Measurements from ENCODE around the gene SCRN1. TPM values are rescaled to one million over a fixed set of nuclear protein-coding genes. Genes with fewer than 3 reads are reported as not detected.

The SCRN1 gene
- total RNA-seq, 2 donors from 2014 or later: 33.8 to 99.8 TPM

DNA sequence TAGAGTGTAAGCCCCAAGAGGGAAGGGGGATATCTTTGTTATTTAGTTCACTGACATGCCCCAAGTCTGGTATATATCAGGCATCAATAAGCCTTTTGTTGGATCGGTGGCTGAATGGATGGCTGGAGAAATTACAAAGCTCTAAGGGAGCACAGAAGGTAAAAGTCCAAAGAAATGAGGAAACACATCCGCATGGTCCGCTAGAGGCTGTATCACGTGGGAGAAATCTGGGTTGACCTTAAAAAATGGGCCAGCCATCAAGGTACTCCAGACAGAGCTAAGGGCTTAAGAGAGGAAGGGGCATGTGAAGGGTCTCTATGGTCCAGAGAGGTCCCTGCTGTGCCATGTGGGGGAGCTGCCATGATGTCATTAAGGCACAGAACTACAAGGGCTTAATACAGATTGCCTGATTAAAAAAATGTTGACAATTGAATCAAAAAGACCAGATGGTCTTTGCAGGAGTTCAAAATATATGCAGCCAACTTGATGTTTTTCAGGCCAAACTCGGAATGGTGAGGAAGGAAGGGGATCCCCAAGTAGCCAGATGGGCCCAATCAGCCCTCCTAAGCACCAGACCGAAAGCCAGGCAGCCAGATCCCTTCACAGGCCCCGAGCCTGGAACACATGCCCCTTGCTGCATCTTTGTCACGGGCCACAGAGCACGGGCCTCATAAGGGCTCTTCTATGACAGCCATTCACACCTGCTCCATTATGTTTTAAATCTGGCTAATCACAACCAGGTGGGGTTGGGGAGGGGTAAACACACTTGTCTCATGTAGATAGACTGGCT, 31.9 kb downstream of the SCRN1 start:
- 85% methylated on average over 9 of the region's 9 CpGs for WGBS
- H3K9me3 ChIP-seq: no peaks in the 10 kb centered on the region
- H3K4me1 ChIP-seq (replicated peaks): no peaks in the 10 kb centered on the region
- intact Hi-C loops (cut with DNase I): no loop called here
- no peaks in the 10 kb centered on the region for H3K36me3 ChIP-seq
- no peak for TF ChIP-seq POLR2A (IDR thresholded peaks at IDR 0.05)
- no peak for TF ChIP-seq POLR2AphosphoS5 (IDR thresholded peaks at IDR 0.05)
- TF ChIP-seq, protein P1, sequence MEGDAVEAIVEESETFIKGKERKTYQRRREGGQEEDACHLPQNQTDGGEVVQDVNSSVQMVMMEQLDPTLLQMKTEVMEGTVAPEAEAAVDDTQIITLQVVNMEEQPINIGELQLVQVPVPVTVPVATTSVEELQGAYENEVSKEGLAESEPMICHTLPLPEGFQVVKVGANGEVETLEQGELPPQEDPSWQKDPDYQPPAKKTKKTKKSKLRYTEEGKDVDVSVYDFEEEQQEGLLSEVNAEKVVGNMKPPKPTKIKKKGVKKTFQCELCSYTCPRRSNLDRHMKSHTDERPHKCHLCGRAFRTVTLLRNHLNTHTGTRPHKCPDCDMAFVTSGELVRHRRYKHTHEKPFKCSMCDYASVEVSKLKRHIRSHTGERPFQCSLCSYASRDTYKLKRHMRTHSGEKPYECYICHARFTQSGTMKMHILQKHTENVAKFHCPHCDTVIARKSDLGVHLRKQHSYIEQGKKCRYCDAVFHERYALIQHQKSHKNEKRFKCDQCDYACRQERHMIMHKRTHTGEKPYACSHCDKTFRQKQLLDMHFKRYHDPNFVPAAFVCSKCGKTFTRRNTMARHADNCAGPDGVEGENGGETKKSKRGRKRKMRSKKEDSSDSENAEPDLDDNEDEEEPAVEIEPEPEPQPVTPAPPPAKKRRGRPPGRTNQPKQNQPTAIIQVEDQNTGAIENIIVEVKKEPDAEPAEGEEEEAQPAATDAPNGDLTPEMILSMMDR (IDR thresholded peaks at IDR 0.05): no peak
- H3K27me3 ChIP-seq (replicated peaks; ENCODE audit: insufficient read depth): no peaks in the 10 kb centered on the region
- H3K4me3 ChIP-seq: no peak overlapping the region
- no peak for DNase-seq (ENCODE audit: low spot score)
- no peak overlapping the region for H3K27ac ChIP-seq

DNA sequence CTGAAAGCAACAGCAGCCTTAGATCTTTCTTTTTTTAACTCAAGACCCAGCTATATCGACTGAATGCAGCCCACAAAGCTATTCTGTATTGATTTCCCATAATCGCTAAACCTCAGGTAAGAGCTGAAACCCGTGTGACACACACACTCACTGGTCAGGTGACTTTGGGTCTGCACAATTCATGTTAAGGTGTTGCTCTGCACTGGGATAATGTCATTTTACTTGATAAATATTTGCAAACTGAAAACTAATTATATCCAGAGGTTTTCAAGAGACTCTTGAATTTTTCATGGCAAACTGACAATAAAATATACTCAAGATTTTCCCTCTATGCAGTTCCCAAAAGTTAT, 33.1 kb downstream of the SCRN1 start:
- no peaks in the 10 kb centered on the region for H3K36me3 ChIP-seq
- H3K27me3 ChIP-seq (replicated peaks; ENCODE audit: insufficient read depth): no peaks in the 10 kb centered on the region
- WGBS: 69% methylated on average over 3 of the region's 3 CpGs
- H3K9me3 ChIP-seq: no peaks in the 10 kb centered on the region
- TF ChIP-seq POLR2A (IDR thresholded peaks at IDR 0.05) (no peak), POLR2AphosphoS5 (IDR thresholded peaks at IDR 0.05) (no peak)
- TF ChIP-seq, protein P1 (IDR thresholded peaks at IDR 0.05): no peak
- H3K27ac ChIP-seq: no peak overlapping the region
- H3K4me3 ChIP-seq: no peak overlapping the region
- H3K4me1 ChIP-seq (replicated peaks): no peaks in the 10 kb centered on the region
- no peak for DNase-seq (ENCODE audit: low spot score)
- intact Hi-C loops (cut with DNase I): no loop called here

DNA sequence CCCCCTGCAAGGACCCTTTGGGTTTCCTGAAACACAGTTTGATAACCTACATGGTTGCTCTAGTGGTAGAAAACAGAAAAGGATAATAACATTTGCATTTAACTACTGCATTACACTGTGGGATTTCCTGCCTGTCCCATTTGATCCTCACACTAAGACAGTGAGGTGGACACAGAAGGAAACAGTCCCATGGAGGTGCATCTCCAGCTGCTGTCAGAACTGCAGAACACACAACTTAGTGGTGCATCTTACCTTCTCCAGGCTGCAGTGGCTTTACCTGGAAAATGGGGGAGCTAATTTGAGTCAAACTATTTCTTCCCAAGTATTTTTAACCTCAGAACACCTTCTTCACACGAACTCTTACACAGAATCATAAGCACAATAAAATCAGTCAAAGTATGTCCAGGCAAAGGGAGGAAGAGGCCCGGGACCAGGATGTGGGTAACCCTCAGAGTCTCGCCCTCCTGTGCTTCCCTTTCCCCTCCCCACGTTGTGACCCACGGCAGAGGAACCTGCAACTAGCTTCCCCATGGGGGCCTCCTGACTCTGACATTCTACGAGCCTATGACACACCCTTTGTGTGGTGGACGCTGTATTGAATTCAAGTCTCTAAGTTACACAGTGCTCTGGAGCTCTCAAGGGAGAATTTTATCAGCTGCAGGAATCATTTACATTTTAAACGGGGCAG, 33.7 kb downstream of the SCRN1 start:
- Histone ChIP-seq H3K4me3 (no peak overlapping the region), H3K36me3 (no peaks in the 10 kb centered on the region), H3K27ac (no peak overlapping the region), H3K27me3 (replicated peaks; ENCODE audit: insufficient read depth) (no peaks in the 10 kb centered on the region), H3K9me3 (no peaks in the 10 kb centered on the region), H3K4me1 (replicated peaks) (no peaks in the 10 kb centered on the region)
- 67% methylated on average over 8 of the region's 8 CpGs for WGBS
- intact Hi-C loops (cut with DNase I): no loop called here
- no peak for DNase-seq (ENCODE audit: low spot score)
- TF ChIP-seq, protein P1 (IDR thresholded peaks at IDR 0.05): no peak
- no peak for TF ChIP-seq POLR2A (IDR thresholded peaks at IDR 0.05)
- no peak for TF ChIP-seq POLR2AphosphoS5 (IDR thresholded peaks at IDR 0.05)

DNA sequence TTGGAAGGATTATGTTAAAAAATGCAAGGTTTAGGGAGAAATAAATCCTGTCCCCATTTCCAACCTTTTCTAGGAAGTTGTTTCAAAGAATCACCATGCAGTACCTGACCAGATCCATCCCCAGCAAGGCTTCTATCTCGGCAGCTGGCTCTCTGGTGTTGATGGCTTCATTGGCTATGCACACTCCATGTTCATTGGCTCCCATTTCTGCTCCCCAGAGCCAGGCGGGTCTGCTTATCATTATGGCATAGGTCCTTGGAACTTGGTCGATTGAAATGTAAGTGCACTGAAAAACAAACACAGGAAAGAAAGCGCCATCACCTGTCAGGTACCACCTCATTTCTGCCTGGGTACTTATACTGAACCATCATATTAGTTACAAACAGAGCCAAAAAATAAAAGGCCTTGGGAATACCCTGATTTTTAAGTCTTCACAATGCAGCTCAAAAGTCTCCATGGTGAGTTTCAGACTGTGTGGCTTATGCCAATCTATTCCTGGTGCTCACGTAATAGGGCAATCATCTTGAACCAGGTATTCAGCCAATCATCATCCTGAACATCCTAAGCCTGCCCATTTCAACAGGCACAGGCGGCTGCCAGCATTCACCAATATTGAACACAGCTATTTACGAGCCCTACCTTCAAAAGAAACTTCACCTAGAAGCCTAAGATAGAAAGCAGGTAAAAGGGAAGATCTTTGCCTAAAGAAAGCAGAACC, 34.4 kb downstream of the SCRN1 start:
- TF ChIP-seq POLR2AphosphoS5 (IDR thresholded peaks at IDR 0.05) (no peak), POLR2A (IDR thresholded peaks at IDR 0.05) (no peak)
- TF ChIP-seq, protein P1 (IDR thresholded peaks at IDR 0.05): no peak
- Histone ChIP-seq H3K36me3 (no peaks in the 10 kb centered on the region), H3K4me3 (no peak overlapping the region), H3K4me1 (replicated peaks) (no peaks in the 10 kb centered on the region), H3K27me3 (replicated peaks; ENCODE audit: insufficient read depth) (no peaks in the 10 kb centered on the region), H3K27ac (no peak overlapping the region), H3K9me3 (no peaks in the 10 kb centered on the region)
- DNase-seq (ENCODE audit: low spot score): no peak
- 89% methylated on average over 7 of the region's 7 CpGs for WGBS
- intact Hi-C loops (cut with DNase I): no loop called here

Data from prostate gland (tissue), 2 donors.